Measurements from ENCODE around the gene CYB561.

Gene CYB561

GRCh38 chr17:63434951-63435571 lies 11.0 kb downstream of the CYB561 start:
- no peak for DNase-seq (ENCODE audit: low read depth in 2 of 2)

- no peak for DNase-seq (ENCODE audit: low read depth in 2 of 2)
These were observed 12.1 kb downstream of the CYB561 start for GRCh38 chr17:63433746-63434591.

DNA sequence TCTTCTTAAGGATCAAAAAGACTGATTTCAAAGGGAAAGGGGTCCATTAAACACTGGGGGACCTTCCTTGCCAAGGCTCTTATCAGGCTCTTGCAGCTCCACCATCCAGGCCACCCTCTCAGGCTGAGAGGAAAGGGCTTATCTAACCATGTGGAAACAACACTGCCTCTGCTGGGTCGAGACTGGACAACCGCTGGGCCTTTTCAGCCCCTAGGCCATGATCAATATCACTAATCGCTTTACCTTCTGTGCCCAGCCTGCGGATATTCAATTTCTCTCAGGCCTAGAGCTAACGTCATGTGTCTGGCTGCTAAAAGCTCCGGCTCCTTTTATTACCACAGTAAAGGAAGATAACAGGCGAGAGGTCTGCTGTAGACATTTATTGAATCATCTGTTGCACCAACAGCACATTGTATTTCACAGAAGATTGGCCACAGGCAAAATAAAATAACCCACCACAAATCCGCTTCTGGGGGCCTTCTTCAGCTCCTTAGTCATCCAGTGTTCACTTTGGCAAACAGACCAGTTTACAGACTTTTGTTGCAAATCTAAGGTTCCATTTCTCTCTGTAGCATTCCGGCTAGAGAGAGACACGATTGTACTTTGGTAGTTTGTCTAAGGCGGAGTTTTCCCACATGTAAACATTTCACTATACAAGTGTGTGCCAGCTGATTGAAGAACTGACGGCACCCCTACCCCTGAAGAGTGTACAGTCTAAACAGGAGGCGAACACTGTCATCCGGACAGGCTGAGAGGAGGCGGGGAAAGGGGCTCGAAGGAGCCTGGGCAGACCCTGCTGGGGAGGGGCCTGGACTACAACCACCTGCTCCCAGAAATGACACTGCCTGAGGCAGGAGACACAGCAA lies 13.9 kb downstream of the CYB561 start:
- no peak for DNase-seq (ENCODE audit: low read depth in 2 of 2)

DNA sequence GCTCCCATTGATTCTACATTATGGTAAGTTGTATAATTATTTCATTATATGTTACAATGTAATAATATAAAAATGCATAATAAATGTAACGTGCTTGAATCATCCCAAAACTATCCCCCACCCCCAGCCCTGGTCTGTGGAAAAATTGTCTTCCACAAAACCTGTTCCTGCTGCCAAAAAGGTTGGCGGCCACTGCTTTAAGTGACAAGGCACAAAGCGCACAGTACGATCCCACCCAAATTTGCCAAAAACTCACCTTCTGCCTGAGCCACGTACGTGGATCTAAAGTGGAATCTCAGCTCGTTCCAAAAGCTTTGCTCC lies 14.5 kb downstream of the CYB561 start:
- no peak for DNase-seq (ENCODE audit: low read depth in 2 of 2)

DNA sequence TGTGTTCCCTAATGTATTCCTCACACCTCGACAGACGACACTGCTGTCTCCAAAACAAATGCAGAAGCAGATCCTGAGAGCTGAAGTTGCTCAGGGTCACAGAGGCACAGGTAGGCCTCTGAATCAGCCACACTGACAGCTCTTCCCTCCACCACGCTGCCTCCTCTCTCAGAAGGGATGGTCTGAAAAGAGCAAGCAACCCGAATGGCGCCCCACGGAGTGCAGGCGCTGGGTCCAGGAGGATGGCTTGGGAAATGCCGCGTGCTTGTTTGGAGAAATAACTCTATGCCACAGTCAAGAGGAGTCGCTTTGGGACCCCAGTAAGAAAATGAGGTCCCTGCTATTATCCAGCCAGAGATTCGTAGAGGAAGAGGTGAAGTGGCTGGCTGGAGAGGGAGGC lies 15.9 kb downstream of the CYB561 start:
- no peak for DNase-seq (ENCODE audit: low read depth in 2 of 2)

- DNase-seq (ENCODE audit: low read depth in 2 of 2): no peak
These were observed 16.3 kb downstream of the CYB561 start for GRCh38 chr17:63429766-63430165.

DNA sequence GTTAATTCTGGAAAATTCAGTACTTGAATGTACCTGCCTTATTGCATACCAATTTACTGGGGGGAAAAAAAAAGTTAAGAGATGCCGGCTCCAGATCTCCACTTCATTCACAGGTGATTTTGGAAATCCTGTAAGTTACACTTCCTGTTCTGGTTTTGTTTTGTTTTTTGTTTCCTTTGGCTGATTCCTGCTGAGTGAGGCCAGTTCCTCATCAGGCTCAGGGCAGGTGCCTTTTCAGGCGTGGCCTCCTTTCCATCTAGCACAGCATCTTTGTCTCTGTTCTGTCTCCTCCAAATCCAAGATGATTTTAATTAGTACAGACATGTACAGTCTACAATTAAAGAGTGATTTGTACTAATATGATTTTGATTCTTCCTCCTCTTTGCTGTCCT lies 19.2 kb downstream of the CYB561 start:
- DNase-seq (ENCODE audit: low read depth in 2 of 2): no peak

- no peak for DNase-seq (ENCODE audit: low read depth in 2 of 2)
These were observed 19.8 kb downstream of the CYB561 start for GRCh38 chr17:63426041-63426916.

DNA sequence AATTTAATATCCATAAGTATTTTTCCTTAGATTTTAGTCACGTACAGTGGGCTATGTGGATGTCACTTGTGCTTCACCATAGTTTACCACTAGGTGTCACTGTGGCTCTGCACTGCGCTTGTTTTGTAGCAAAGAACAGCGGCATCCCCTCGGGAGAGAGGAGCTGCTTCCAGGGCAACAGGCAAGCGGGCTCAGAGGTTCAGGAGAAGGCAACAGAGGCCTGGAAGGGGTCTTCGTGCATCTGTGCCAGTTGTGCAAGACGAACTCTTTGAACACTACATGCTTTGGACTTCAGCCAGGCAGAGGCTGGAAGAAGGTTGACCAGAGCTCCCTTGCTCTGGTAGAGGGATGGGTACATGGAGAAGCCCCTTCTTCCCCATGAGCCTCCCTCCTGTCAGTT lies 20.6 kb downstream of the CYB561 start:
- peak; percentile 53 to 61 for DNase-seq (ENCODE audit: low read depth in 2 of 2)

DNA sequence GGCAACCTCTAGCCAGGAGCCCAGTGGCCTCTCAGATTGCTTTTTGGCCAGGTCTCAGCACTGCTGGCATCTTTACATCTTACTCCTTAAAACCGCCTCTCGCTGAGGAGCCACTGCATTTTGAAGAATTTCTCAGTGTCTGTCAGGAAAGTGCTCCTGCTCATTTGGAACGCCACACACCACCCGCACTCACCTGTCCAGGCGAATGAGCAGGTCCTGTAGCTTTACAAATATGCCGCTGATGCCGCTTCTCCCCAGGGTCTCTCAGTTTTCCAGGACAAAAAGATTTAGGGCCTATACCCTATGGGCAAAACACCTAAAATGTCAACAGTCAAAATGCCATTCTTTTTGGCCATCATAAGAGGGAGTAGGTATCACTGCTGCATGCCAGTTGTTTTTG lies 22.1 kb downstream of the CYB561 start:
- DNase-seq (ENCODE audit: low read depth in 2 of 2): no peak

GRCh38 chr17:63423251-63423950 lies 22.7 kb downstream of the CYB561 start:
- no peak for DNase-seq (ENCODE audit: low read depth in 2 of 2)

DNA sequence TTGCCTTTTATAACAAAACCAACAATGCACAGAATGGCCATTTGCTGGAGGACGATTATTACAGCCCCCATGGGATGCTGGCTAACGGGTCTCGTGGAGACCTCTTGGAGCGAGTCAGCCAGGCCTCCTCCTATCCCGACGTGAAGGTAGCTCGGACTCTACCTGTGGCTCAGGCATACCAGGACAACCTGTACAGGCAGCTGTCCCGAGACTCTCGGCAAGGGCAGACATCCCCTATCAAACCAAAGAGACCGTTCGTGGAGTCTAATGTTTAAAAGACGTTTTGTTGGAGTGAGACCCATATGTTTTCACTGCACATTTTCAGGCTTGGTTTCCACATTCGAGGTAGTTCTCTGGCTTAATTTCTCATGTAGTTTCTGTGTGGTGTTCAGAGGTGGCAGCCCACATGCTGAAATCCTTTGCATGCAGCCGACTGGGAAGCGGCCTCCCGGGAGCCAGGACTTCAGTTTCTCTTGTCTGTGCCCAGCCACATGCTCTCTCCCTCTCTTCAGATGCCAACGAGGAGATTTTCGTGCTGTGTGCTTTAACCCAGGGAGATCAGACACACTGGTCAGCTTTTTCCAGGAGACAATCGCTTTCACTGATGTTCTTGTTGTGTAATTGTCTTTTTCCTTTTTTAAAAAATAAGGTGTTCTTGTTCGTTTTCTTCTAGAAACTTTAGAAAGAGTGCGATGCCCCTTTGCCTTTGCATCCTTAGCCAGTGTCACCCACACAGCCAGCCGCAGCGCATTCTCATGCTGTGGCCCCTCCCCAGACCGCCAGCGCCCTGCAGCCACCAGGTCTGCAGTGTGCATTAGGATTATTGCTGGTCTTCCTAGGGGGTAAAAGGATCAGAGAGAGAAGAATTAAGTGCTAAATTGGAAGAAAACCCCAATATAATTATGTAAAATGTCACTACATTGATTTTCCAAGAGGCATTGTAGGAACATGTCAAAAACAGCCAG lies 24.1 kb downstream of the CYB561 start:
- no peak for DNase-seq (ENCODE audit: low read depth in 2 of 2)

DNA sequence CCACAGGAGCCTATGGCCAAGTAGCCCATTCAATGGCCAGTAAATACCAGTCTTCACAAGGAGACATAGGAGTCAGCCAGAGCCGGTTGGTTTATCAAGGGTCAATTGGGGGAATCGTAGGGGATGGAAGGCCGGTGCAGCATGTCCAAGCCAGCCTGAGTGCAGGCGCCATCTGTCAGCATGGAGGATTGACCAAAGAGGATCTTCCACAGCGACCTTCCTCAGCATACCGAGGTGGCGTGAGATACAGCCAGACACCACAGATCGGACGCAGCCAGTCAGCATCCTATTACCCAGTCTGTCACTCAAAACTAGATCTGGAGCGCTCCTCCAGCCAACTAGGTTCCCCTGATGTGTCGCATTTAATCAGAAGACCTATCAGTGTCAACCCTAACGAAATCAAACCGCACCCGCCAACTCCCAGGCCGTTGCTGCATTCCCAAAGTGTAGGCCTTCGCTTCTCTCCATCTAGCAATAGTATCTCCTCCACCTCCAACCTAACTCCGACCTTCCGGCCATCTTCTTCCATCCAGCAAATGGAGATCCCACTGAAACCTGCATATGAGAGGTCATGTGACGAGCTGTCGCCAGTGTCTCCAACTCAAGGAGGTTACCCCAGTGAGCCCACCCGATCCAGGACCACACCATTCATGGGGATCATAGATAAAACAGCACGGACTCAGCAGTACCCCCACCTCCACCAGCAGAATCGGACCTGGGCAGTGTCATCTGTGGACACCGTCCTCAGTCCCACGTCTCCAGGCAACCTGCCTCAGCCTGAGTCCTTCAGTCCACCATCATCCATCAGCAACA lies 25.0 kb downstream of the CYB561 start:
- DNase-seq (ENCODE audit: low read depth in 2 of 2): no peak

DNA sequence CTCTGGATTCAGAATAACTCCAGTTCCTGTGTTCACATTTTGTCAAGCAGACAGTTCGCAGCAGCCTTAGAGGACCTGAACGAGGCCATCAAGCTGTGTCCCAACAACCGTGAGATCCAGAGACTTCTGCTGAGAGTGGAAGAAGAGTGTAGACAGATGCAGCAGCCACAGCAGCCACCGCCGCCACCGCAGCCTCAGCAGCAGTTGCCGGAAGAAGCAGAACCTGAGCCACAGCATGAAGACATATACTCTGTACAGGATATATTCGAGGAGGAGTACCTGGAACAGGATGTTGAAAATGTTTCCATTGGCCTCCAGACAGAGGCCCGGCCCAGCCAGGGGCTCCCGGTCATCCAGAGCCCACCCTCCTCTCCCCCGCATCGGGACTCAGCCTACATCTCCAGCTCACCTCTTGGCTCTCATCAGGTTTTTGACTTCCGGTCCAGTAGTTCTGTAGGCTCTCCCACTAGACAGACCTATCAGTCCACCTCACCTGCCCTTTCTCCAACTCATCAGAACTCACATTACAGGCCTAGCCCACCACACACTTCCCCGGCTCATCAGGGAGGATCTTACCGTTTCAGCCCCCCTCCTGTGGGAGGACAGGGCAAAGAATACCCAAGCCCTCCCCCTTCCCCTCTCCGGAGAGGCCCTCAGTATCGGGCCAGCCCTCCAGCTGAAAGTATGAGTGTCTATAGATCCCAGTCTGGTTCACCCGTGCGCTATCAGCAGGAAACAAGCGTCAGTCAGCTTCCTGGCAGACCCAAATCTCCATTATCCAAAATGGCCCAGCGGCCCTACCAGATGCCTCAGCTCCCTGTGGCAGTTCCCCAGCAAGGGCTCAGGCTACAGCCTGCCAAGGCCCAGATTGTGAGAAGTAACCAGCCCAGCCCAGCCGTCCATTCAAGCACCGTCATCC lies 25.9 kb downstream of the CYB561 start:
- DNase-seq (ENCODE audit: low read depth in 2 of 2): no peak

GRCh38 chr17:63419398-63419797 lies 26.7 kb downstream of the CYB561 start:
- DNase-seq (ENCODE audit: low read depth in 2 of 2): no peak

GRCh38 chr17:63418540-63418939 lies 27.6 kb downstream of the CYB561 start:
- no peak for DNase-seq (ENCODE audit: low read depth in 2 of 2)

GRCh38 chr17:63414222-63414621 lies 31.9 kb downstream of the CYB561 start:
- DNase-seq (ENCODE audit: low read depth in 2 of 2): no peak

GRCh38 chr17:63413128-63413527 lies 33.0 kb downstream of the CYB561 start:
- no peak for DNase-seq (ENCODE audit: low read depth in 2 of 2)
